Kidney (tissue), 14 donors: ENCODE results near the gene SLC2A10. TPM values are rescaled to one million over a fixed set of nuclear protein-coding genes. Genes with fewer than 3 reads are reported as not detected.

ENCODE experiments used
- DNase-seq, 5 donors: peaks; one replicate each; pipeline ENCODE4 v3.0.0-alpha.2; 2013 to 2020
- FAIRE-seq: peaks from 2 replicates; lab custom pipeline; 2012; peaks lifted over from hg19 to GRCh38; lab: Jason Lieb, UNC
- H3K27ac ChIP-seq, 2 donors: one replicate each; pipeline ENCODE4 v1.7.0; 2013; ENCODE audit warnings: low read depth in 2 of 2, low read length in 2 of 2, inconsistent platforms in 1 of 2
- H3K27me3 ChIP-seq: one replicate; pipeline ENCODE4 v1.7.1; 2013; ENCODE audit warnings: low read length, inconsistent platforms; ENCODE audit not compliant: control insufficient read depth, insufficient read depth
- H3K36me3 ChIP-seq, 3 donors: one replicate each; pipeline versions ENCODE4 v1.7.0 to v1.7.1; 2013; ENCODE audit warnings: low read length in 3 of 3, control low read depth in 1 of 3, inconsistent platforms in 1 of 3; ENCODE audit not compliant: insufficient read depth in 3 of 3, control insufficient read depth in 2 of 3
- H3K4me1 ChIP-seq, 3 donors: one replicate each; pipeline versions ENCODE4 v1.7.0 to v1.7.1; 2013; ENCODE audit warnings: low read length in 3 of 3, inconsistent platforms in 1 of 3, low read depth in 1 of 3; ENCODE audit not compliant: control insufficient read depth in 2 of 3, insufficient read depth in 2 of 3
- H3K4me3 ChIP-seq, 3 donors: one replicate each; pipeline versions ENCODE4 v1.7.0 to v1.8.1; 2013; ENCODE audit warnings: low read length in 3 of 3, control low read depth in 1 of 3, inconsistent platforms in 1 of 3
- H3K9ac ChIP-seq, 3 donors: one replicate each; pipeline versions ENCODE4 v1.7.0 to v1.7.1; 2013; ENCODE audit warnings: low read length in 3 of 3, control low read depth in 1 of 3, inconsistent platforms in 1 of 3
- H3K9me3 ChIP-seq, 3 donors: one replicate each; pipeline versions ENCODE4 v1.7.0 to v1.7.1; 2013; ENCODE audit warnings: low read length in 3 of 3, control low read depth in 1 of 3, inconsistent platforms in 1 of 3; ENCODE audit not compliant: control insufficient read depth in 2 of 3, insufficient read depth in 1 of 3
- CTCF ChIP-seq: IDR thresholded peaks from 3 replicates; pipeline ENCODE4 v1.5.1; 2012; ENCODE audit warnings: mild to moderate bottlenecking, moderate library complexity, borderline replicate concordance; ENCODE audit not compliant: insufficient read depth; ENCODE audit errors: extremely low read depth
- intact Hi-C: fragments of 100-400 bp; cut with DNase I; formaldehyde crosslinking; loops from one replicate; pipeline ENCODE4 v1.11.1; 2022
- polyA plus RNA-seq: library from polyadenylated mRNA; stranded (reverse); fragments of 350-450 nt; fragmentation: Illumina TruSeq; extraction: RNeasy Lipid Tissue Mini Kit (QIAGEN cat#74804); gene quantifications from one replicate; pipeline ENCODE4 v1.2.3, GENCODE V29; 2014; ENCODE audit warnings: low read depth, low replicate concordance; ENCODE audit not compliant: insufficient read depth
- total RNA-seq: library from RNA; stranded (reverse); fragmentation: NEBNext Ultra II Directional; extraction: Animal tissue kit (Norgen Biotek cat#: 25700); gene quantifications from one replicate; pipeline ENCODE4 v1.2.1, GENCODE V29; 2021
- donor health status: control.
- donor health status: control.
- donor health status: control.
- donor health status: control.
- donor health status: control.
- donor health status: DM: yes; HTN: yes; CAD: no.
- donor health status: Normal renal cell carcinoma (clear cell type).

Gene SLC2A10
- total and polyA plus RNA-seq, 2 donors from 2014 or later: 3.7 to 7.1 TPM

- DNase-seq: no peak
- Histone ChIP-seq H3K9ac (no peak overlapping the region), H3K36me3 (no peaks in the 10 kb centered on the region), H3K4me3 (no peak overlapping the region), H3K27ac (no peak overlapping the region), H3K9me3 (no peaks in the 10 kb centered on the region), H3K27me3 (no peaks in the 10 kb centered on the region), H3K4me1 (no peaks in the 10 kb centered on the region)
- no peak for TF ChIP-seq CTCF
- FAIRE-seq: no peak
- intact Hi-C loops: no loop called here
Measured at GRCh38 chr20:46700481-46700880, 9.0 kb upstream of the SLC2A10 start.

GRCh38 chr20:46701057-46701456, 8.4 kb upstream of the SLC2A10 start:
- Histone ChIP-seq H3K27me3 (no peaks in the 10 kb centered on the region), H3K9ac (no peak overlapping the region), H3K36me3 (no peaks in the 10 kb centered on the region), H3K4me3 (no peak overlapping the region), H3K27ac (no peak overlapping the region), H3K9me3 (no peaks in the 10 kb centered on the region), H3K4me1 (no peaks in the 10 kb centered on the region)
- no peak for DNase-seq
- FAIRE-seq: no peak
- TF ChIP-seq CTCF: no peak
- intact Hi-C loops: no loop called here

GRCh38 chr20:46701556-46701955, 7.9 kb upstream of the SLC2A10 start:
- TF ChIP-seq CTCF: no peak
- Histone ChIP-seq H3K9ac (no peak overlapping the region), H3K27me3 (no peaks in the 10 kb centered on the region), H3K4me3 (no peak overlapping the region), H3K36me3 (no peaks in the 10 kb centered on the region), H3K27ac (no peak overlapping the region), H3K4me1 (no peaks in the 10 kb centered on the region), H3K9me3 (peaks cover 0 to 4% (median 0%) of the 10 kb centered on the region in 3 donors)
- DNase-seq (no peak), FAIRE-seq (no peak)
- intact Hi-C loops: no loop called here

DNA sequence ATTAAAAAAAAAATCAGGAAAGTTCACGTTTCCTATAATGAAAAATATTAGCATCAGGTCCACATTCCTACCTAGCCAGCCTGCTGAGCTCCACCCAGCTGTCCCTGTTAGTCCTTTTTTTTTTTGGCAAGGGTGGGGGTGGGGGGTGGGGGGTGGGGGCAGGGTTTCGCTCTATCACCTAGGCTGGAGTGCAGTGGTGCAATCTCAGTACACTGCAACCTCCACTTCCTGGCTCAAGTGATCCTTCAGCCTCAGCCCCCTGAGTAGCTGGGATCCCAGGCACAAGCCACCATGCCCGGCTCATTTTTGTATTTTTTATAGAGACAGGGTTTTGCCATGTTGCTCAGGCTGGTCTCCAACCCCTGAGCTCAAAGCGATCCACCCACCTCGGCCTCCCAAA, 7.5 kb upstream of the SLC2A10 start:
- Histone ChIP-seq H3K4me1 (no peaks in the 10 kb centered on the region), H3K4me3 (no peak overlapping the region), H3K9me3 (peaks cover 0 to 7% (median 0%) of the 10 kb centered on the region in 3 donors), H3K27ac (no peak overlapping the region), H3K27me3 (no peaks in the 10 kb centered on the region), H3K36me3 (no peaks in the 10 kb centered on the region), H3K9ac (no peak overlapping the region)
- FAIRE-seq: no peak
- intact Hi-C loops: no loop called here
- no peak for TF ChIP-seq CTCF
- no peak for DNase-seq
